Activated T-cell treated with anti-CD3 and anti-CD28 coated beads, Interleukin-2, amount 50 U/mL, for 1 hour (primary cell): Measurements from ENCODE around the gene CDT1.
A peak's percentile ranks its signal among the peaks of the same experiment; 100 is the strongest.
"Not testable (repeated sequence)": the region's sequence is repeated elsewhere in the genome, so short reads cannot be mapped to it uniquely, and the experiment has no call there.

Source experiments
- DNase-seq: peaks from one replicate; pipeline ENCODE4 v3.0.0-alpha.2; 2020

CDT1 gene

GRCh38 chr16:88784074-88784855, 19.3 kb upstream of the CDT1 start:
- peak; percentile 58 for DNase-seq

GRCh38 chr16:88784856-88785105, 18.8 kb upstream of the CDT1 start:
- no peak for DNase-seq

DNA sequence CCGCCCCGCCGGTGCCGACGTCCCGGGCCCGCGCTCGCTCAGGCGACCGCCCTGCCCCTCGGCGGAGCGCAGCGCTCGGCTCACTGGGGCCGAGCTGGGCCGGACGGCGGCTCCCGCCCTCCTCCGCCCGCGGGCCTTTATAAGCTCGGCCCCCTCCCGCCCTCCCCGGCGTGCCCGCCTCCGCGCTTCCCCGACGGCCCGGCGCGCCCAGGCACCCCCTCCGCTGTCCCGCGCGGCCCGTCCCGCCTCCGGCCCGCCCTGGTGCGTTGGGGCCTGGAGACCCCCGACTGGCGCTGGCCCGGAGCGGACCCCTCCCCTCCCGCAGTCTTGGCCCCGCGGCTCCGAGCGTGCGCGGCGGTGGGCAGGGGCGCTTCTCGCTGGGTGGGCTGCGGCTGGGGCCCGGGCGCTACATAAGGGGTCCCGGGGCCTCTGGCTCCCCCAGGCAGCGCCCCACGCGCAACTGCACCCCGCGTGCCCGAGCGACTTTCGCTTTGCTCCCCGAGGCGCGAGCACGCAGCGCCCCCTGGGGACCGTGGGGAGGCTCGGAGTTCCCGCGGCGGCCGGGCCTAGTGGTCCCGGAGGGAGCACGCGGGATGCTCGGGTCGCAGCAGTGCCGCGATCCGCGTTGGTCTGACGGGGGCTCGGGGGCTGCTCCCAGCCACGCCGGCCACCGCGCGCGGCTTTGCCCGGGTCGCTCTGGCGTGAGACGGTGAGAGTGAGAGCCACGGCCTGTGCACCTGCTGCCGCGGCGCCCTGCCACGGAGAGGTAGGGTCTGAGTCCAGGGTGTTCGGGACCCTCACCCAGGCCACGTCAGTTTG, 18.3 kb upstream of the CDT1 start, which contains the start of gene PIEZO1:
Gene PIEZO1 (minus strand): TSS at position 115 of the 819 bp plus-strand sequence. CDS start 256 bp downstream, outside the sequence.
- DNase-seq, result peak; percentile 91

DNA sequence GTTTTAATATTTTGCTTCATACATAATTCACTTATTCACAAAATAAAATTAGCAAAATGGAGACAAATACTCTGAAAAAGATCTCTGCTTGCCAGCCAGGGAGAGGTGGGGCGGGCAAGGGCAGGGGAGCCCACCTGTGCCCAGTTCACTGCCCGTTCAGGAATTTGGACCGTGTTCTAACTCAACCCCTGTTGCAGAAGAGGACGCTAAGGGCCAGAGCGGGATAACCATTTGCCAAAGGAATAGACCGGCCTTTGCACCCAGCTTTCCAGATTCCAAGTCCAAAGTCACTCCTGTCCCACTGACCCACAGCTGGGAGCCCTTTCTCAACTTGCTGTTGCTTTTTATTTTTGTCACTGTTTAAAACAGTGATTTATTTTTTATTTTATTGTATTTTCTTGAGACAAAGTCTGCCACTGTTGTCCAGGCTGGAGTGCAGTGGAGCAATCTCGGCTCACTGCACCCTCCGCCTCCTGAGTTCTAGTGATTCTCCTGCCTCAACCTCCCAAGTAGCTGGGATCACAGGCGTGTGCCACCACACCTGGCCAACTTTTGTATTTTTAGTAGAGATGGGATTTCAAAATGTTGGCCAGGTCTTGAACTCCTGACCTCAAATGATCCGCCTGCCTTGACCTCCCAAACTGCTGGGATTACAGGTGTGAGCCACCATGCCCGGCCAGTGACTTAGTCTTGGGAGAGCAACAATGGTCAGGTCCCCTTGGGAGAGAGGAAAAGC, 15.8 kb upstream of the CDT1 start:
- no peak for DNase-seq

DNA sequence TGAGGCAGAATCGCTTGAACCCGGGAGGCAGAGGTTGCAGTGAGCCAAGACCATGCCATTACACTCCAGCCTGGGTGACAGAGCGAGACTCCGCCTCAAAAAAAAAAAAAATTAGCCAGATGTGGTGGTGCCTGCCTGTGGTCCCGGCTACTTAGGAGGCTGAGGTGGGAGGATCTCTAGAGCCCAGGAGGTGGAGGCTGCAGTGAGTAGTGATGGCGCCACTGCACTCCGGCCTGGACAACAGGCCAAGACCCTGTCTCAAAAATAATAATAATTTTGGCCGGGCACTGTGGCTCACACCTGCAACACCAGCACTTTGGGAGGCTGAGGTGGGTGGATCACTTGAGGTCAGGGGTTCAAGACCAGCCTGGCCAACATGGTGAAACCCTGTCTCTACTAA, 14.8 kb upstream of the CDT1 start:
- not testable (repeated sequence) for DNase-seq

DNA sequence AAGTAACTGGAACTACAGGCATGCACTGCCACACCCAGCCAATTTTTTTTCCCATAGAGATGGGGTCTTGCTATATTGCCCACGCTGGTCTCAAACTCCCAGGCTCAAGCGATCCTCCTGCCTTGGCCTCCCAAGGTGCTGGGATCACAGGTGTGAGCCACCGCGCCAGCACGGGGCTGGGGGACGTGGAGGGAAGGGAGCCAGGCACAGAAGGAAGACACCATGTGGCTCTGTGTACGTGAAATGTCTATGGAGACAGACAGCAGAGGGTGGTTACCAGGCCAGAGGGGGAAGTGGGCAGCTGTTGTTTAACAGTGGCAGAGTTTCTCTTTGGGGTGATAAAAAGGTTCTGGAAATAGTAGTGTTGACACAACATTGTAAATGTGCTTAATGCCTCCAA, 14.0 kb upstream of the CDT1 start:
- no peak for DNase-seq

GRCh38 chr16:88790312-88791211, 13.0 kb upstream of the CDT1 start:
- peak; percentile 60 for DNase-seq

- no peak for DNase-seq
Measured at GRCh38 chr16:88792078-88792550, 11.5 kb upstream of the CDT1 start.

GRCh38 chr16:88792668-88793250, 10.8 kb upstream of the CDT1 start:
- DNase-seq, result no peak

- no peak for DNase-seq
Measured at GRCh38 chr16:88793251-88793954, 10.2 kb upstream of the CDT1 start.

DNA sequence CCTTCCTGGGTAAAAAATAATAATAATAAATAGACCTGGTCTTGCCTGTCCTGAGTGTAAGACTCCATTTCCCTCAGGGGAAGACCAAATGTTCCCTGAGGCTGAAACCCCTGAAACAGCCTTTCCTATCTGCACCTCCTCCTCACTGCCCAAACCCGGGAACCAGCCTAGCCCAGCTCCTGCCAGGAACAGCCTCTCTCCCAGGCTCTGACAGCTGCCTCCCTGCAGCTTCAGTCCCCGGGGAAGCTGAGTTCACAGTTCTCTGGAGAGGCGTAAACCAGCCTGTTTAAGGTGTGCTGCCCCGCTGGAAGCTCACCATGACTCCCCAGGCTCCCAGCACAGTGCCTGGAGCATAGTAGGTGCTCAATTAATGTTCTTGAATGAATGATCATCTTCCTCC, 7.3 kb upstream of the CDT1 start:
- no peak for DNase-seq

DNA sequence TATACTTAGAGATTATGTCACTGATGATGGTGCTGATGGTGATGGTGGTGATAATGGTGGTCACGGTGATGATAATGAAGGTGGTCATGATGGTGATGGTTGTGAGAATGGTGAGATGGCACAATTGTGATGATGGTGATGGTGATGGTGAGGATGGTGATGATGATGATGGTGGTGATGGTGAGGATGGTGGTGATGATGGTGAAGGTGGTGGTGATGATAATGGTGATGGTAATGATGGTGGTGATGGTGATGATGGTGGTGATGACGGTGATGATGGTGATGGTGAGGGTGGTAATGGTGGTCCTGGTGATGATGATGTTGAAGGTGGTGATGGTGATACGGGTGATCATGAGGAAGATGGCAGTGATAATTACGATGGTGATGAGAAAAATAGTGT, 5.5 kb upstream of the CDT1 start:
- DNase-seq, result no peak

- DNase-seq, result no peak
Measured at GRCh38 chr16:88798772-88799455, 4.7 kb upstream of the CDT1 start.

DNA sequence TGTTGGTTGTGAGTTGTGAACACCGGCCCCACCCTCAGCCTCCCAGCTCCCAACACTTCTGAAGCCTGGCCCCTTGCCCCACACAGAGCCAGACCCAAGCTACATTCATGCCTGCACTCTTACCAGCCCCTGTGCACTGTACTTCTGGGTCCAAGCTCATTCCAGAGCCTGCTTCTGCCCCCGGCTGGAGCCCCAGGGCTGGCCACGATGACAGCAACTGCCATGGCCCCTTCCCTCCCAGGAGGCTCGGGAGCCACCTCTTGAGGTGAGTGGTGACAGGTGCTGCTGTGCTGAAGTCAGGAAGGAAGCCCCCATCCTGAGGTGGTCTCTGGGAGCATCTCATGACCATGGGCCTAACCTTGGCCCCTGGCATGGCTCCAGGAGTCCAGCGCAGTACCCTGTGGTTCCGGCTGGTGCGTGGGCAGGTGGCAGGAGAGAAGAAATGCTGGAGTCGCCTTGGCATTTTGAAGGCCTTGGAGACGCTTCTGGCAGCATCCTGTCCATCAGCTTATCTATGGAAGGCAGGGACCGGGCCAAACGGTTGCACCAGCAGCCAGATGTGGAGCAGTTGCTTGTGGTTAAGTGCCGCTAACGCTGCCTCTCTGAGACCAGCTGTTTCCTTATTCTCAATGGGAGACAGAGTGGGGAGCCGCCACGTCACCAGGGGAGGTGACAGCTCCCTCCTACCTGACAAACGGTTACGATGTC, 3.9 kb upstream of the CDT1 start:
- no peak for DNase-seq

- DNase-seq, result no peak
Measured at GRCh38 chr16:88800277-88800592, 3.4 kb upstream of the CDT1 start.

GRCh38 chr16:88804173-88804551, 573 bp downstream of the CDT1 start:
- no peak for DNase-seq

GRCh38 chr16:88804552-88805339, 1.2 kb downstream of the CDT1 start:
- DNase-seq, result no peak

- no peak for DNase-seq
Measured at GRCh38 chr16:88805340-88805715, 1.7 kb downstream of the CDT1 start.

- DNase-seq, result no peak
Measured at GRCh38 chr16:88805887-88806393, 2.4 kb downstream of the CDT1 start.
